ENCODE results near the gene BHLHE23. TPM values are rescaled to one million over a fixed set of nuclear protein-coding genes. Genes with fewer than 3 reads are reported as not detected.

BHLHE23 gene
- polyA plus RNA-seq, 6 donors from 2014 or later, result not detected

- Mint-ChIP-seq H3K4me3 (peak overlapping the region in 2 of 8 donors; percentile 65 to 66), H3K4me1 (peaks cover 20 to 37% (median 26%) of the 10 kb centered on the region in 3 donors), H3K36me3 (no peaks in the 10 kb centered on the region), H3K9me3 (no peaks in the 10 kb centered on the region), H3K27ac (peak overlapping the region in 3 of 6 donors; percentile 30 to 70 (median 42)), H3K27me3 (peaks cover 31 to 88% (median 73%) of the 10 kb centered on the region in 3 donors)
- no peak for DNase-seq
- ATAC-seq (ENCODE audit: low read depth in 2 of 2), result no peak
These were observed 23.6 kb downstream of the BHLHE23 start for GRCh38 chr20:62983210-62983609.

- ATAC-seq (ENCODE audit: low read depth in 2 of 2), result no peak
- peak overlapping the region in 1 of 6 donors; percentile 30 for H3K27ac Mint-ChIP-seq
These were observed 24.4 kb downstream of the BHLHE23 start for GRCh38 chr20:62982124-62983075.

GRCh38 chr20:62980970-62981369, 25.8 kb downstream of the BHLHE23 start:
- Mint-ChIP-seq H3K27ac (peak overlapping the region in 2 of 6 donors; percentile 54 to 79), H3K27me3 (peaks cover 39 to 84% (median 61%) of the 10 kb centered on the region in 3 donors), H3K4me3 (peak overlapping the region in 2 of 8 donors; percentile 26 to 47), H3K4me1 (peaks cover 27 to 56% (median 34%) of the 10 kb centered on the region in 3 donors), H3K9me3 (no peaks in the 10 kb centered on the region), H3K36me3 (no peaks in the 10 kb centered on the region)
- DNase-seq (peak; percentile 46), ATAC-seq (ENCODE audit: low read depth in 2 of 2) (no peak)

More at GRCh38 chr20:62982124-62983075, 24.4 kb downstream of the BHLHE23 start:
- Mint-ChIP-seq H3K4me3 (peak overlapping the region in 1 of 8 donors; percentile 47), H3K4me1 (peaks cover 27 to 45% (median 34%) of the 10 kb centered on the region in 3 donors), H3K9me3 (no peaks in the 10 kb centered on the region), H3K36me3 (no peaks in the 10 kb centered on the region), H3K27me3 (peaks cover 39 to 89% (median 70%) of the 10 kb centered on the region in 3 donors)
- DNase-seq, result no peak

- no peak for DNase-seq
- no peaks in the 10 kb centered on the region for H3K9me3 Mint-ChIP-seq
- no peak for ATAC-seq (ENCODE audit: low read depth in 2 of 2)
- peaks cover 39 to 85% (median 61%) of the 10 kb centered on the region in 3 donors for H3K27me3 Mint-ChIP-seq
- H3K4me1 Mint-ChIP-seq, result peaks cover 27 to 55% (median 34%) of the 10 kb centered on the region in 3 donors
- H3K4me3 Mint-ChIP-seq, result peak overlapping the region in 3 of 8 donors; percentile 12 to 37 (median 30)
- peak overlapping the region in 1 of 6 donors; percentile 15 for H3K27ac Mint-ChIP-seq
- H3K36me3 Mint-ChIP-seq, result no peaks in the 10 kb centered on the region
These were observed 26.3 kb downstream of the BHLHE23 start for GRCh38 chr20:62980380-62980960.

- peaks cover 39 to 85% (median 59%) of the 10 kb centered on the region in 3 donors for H3K27me3 Mint-ChIP-seq
These were observed 26.8 kb downstream of the BHLHE23 start for GRCh38 chr20:62979876-62980373.

GRCh38 chr20:62979310-62979709, 27.5 kb downstream of the BHLHE23 start:
- peaks cover 27 to 55% (median 34%) of the 10 kb centered on the region in 3 donors for H3K4me1 Mint-ChIP-seq
- H3K27ac Mint-ChIP-seq, result peak overlapping the region in 4 of 6 donors; percentile 15 to 95 (median 68)
- no peaks in the 10 kb centered on the region for H3K36me3 Mint-ChIP-seq
- H3K9me3 Mint-ChIP-seq, result no peaks in the 10 kb centered on the region
- peak overlapping the region in 4 of 8 donors; percentile 33 to 74 (median 56) for H3K4me3 Mint-ChIP-seq
- DNase-seq (no peak), ATAC-seq (ENCODE audit: low read depth in 2 of 2) (no peak)
- peaks cover 42 to 85% (median 59%) of the 10 kb centered on the region in 3 donors for H3K27me3 Mint-ChIP-seq

More at GRCh38 chr20:62979876-62980373, 26.8 kb downstream of the BHLHE23 start:
- Mint-ChIP-seq H3K36me3 (no peaks in the 10 kb centered on the region), H3K4me3 (peak overlapping the region in 4 of 8 donors; percentile 6 to 47 (median 24)), H3K4me1 (peaks cover 27 to 55% (median 34%) of the 10 kb centered on the region in 3 donors), H3K27ac (peak overlapping the region in 2 of 6 donors; percentile 80 to 95), H3K9me3 (no peaks in the 10 kb centered on the region)
- ATAC-seq (ENCODE audit: low read depth in 2 of 2), result no peak
- no peak for DNase-seq

- ATAC-seq (ENCODE audit: low read depth in 2 of 2) (no peak), DNase-seq (no peak)
- no peaks in the 10 kb centered on the region for H3K9me3 Mint-ChIP-seq
- H3K27ac Mint-ChIP-seq, result peak overlapping the region; percentile 82 to 98 (median 92)
- H3K36me3 Mint-ChIP-seq, result no peaks in the 10 kb centered on the region
- H3K4me1 Mint-ChIP-seq, result peaks cover 28 to 58% (median 42%) of the 10 kb centered on the region in 3 donors
- H3K4me3 Mint-ChIP-seq, result peak overlapping the region; percentile 29 to 88 (median 80)
- peaks cover 43 to 85% (median 59%) of the 10 kb centered on the region in 3 donors for H3K27me3 Mint-ChIP-seq
These were observed 28.2 kb downstream of the BHLHE23 start for GRCh38 chr20:62978561-62978943.

- no peaks in the 10 kb centered on the region for H3K9me3 Mint-ChIP-seq
- DNase-seq (peak; percentile 87), ATAC-seq (ENCODE audit: low read depth in 2 of 2) (peak; percentile 78 to 79)
- H3K27ac Mint-ChIP-seq, result peak overlapping the region; percentile 82 to 98 (median 92)
- peaks cover 39 to 85% (median 56%) of the 10 kb centered on the region in 3 donors for H3K27me3 Mint-ChIP-seq
- H3K36me3 Mint-ChIP-seq, result no peaks in the 10 kb centered on the region
- peaks cover 32 to 56% (median 49%) of the 10 kb centered on the region in 3 donors for H3K4me1 Mint-ChIP-seq
- H3K4me3 Mint-ChIP-seq, result peak overlapping the region; percentile 63 to 90 (median 84)
These were observed 28.9 kb downstream of the BHLHE23 start for GRCh38 chr20:62977613-62978560.

- DNase-seq, result no peak
- Mint-ChIP-seq H3K27me3 (peaks cover 42 to 85% (median 56%) of the 10 kb centered on the region in 3 donors), H3K27ac (peak overlapping the region in 3 of 6 donors; percentile 72 to 97 (median 91)), H3K9me3 (no peaks in the 10 kb centered on the region), H3K4me1 (peaks cover 34 to 57% (median 57%) of the 10 kb centered on the region in 3 donors), H3K36me3 (no peaks in the 10 kb centered on the region), H3K4me3 (peak overlapping the region in 1 of 8 donors; percentile 74)
- ATAC-seq (ENCODE audit: low read depth in 2 of 2), result no peak
These were observed 29.9 kb downstream of the BHLHE23 start for GRCh38 chr20:62976886-62977285.

- ATAC-seq (ENCODE audit: low read depth in 2 of 2) (no peak), DNase-seq (no peak)
- peaks cover 32 to 61% (median 55%) of the 10 kb centered on the region in 3 donors for H3K4me1 Mint-ChIP-seq
- H3K4me3 Mint-ChIP-seq, result peak overlapping the region in 3 of 8 donors; percentile 13 to 29 (median 16)
- no peaks in the 10 kb centered on the region for H3K36me3 Mint-ChIP-seq
- peak overlapping the region in 4 of 6 donors; percentile 52 to 97 (median 56) for H3K27ac Mint-ChIP-seq
- H3K27me3 Mint-ChIP-seq, result peaks cover 45 to 85% (median 56%) of the 10 kb centered on the region in 3 donors
- H3K9me3 Mint-ChIP-seq, result no peaks in the 10 kb centered on the region
These were observed 30.8 kb downstream of the BHLHE23 start for GRCh38 chr20:62975812-62976508.

- Mint-ChIP-seq H3K9me3 (no peaks in the 10 kb centered on the region), H3K4me1 (peaks cover 31 to 57% (median 52%) of the 10 kb centered on the region in 3 donors), H3K36me3 (no peaks in the 10 kb centered on the region), H3K27ac (peak overlapping the region in 2 of 6 donors; percentile 47 to 54), H3K27me3 (peaks cover 41 to 82% (median 53%) of the 10 kb centered on the region in 3 donors), H3K4me3 (no peak overlapping the region)
- ATAC-seq (ENCODE audit: low read depth in 2 of 2) (no peak), DNase-seq (no peak)
These were observed 31.5 kb downstream of the BHLHE23 start for GRCh38 chr20:62975251-62975760.
